Large intestine (tissue), 3 donors: Measurements from ENCODE around the gene PCDHGA2. TPM values are rescaled to one million over a fixed set of nuclear protein-coding genes. Genes with fewer than 3 reads are reported as not detected.
A peak's percentile ranks its signal among the peaks of the same experiment; 100 is the strongest.
"Not testable (repeated sequence)": the region's sequence is repeated elsewhere in the genome, so short reads cannot be mapped to it uniquely, and the experiment has no call there.

ENCODE experiments used
- DNase-seq, 2 donors: peaks; one replicate each; pipeline versions ENCODE4 v3.0.0 to v3.0.0-alpha.2; 2013
- H3K27ac ChIP-seq: one replicate; pipeline ENCODE4 v1.5.1; 2013; ENCODE audit warnings: low read length
- H3K27me3 ChIP-seq: 2 replicates; pipeline ENCODE4 v1.6.1; 2013; ENCODE audit warnings: low read length; ENCODE audit not compliant: control insufficient read depth, insufficient read depth
- H3K36me3 ChIP-seq: 2 replicates; pipeline ENCODE4 v1.6.1; 2013; ENCODE audit warnings: low read length; ENCODE audit not compliant: control insufficient read depth, insufficient read depth
- H3K4me1 ChIP-seq: one replicate; pipeline ENCODE4 v1.6.1; 2013; ENCODE audit warnings: low read length; ENCODE audit not compliant: control insufficient read depth, insufficient read depth
- H3K4me3 ChIP-seq: one replicate; pipeline ENCODE4 v1.5.1; 2013; ENCODE audit warnings: low read length
- H3K9me3 ChIP-seq: one replicate; pipeline ENCODE4 v1.6.1; 2013; ENCODE audit warnings: mild to moderate bottlenecking, low read depth, low read length, moderate library complexity; ENCODE audit not compliant: control insufficient read depth
- WGBS: methylation state at CpG from one replicate; pipeline ENCODE4 v1.1.5; 2013; ENCODE audit warnings: low lambda C conversion rate; ENCODE audit not compliant: insufficient coverage; 5-methylcytosine and 5-hydroxymethylcytosine counted together
- polyA plus RNA-seq: library from polyadenylated mRNA; unstranded; fragments of 120-200 nt; gene quantifications from one replicate; pipeline ENCODE4 v1.2.1, GENCODE V29; 2013

Gene PCDHGA2
- polyA plus RNA-seq, 1 donor, result 1.3 TPM

DNA sequence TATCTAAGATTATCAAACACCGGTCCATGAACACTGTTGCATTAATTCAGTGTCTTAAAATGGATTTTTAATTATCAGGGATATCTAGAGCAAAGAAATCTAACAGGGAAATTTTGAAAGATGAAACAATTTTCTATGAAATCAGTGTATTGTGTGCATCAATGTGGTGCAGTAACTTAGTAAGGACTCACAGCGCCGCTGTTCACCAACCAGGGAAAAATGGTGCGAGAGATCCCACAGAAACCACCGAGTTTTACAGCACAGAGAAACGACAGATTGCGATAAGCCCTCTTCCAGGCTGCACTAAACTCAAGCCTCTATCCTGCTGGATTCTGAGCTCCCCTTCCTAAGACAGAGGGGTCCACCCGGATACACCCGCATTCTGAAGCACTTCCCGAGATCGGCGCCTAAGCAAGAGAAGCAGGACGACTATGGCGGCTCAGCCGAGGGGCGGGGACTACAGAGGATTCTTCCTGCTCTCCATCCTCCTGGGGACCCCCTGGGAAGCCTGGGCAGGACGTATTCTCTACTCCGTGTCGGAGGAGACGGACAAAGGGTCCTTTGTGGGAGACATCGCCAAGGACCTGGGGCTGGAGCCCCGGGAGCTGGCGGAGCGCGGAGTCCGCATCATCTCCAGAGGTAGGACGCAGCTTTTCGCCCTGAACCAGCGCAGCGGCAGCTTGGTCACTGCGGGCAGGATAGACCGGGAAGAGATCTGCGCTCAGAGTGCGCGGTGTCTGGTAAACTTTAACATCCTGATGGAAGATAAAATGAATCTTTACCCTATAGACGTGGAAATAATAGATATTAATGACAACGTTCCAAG lies 44.1 kb downstream of the PCDHGA2 start, which contains the start of gene PCDHGA7:
PCDHGA7 (plus strand) TSS at position 274 of the 826 bp plus-strand sequence; CDS start at position 432, 158 bp downstream.
- no peak within 1 kb of the TSS for H3K27ac ChIP-seq
- no peaks in the 10 kb centered on the region for H3K36me3 ChIP-seq
- DNase-seq, result no peak
- H3K9me3 ChIP-seq, result peaks cover 27% of the 10 kb centered on the region
- H3K27me3 ChIP-seq, result peaks cover 24% of the 10 kb centered on the region
- H3K4me1 ChIP-seq, result no peaks in the 10 kb centered on the region
- WGBS, result 24% methylated on average over 3 of the region's 37 CpGs
- peak within 1 kb of the TSS; percentile 5 for H3K4me3 ChIP-seq

DNA sequence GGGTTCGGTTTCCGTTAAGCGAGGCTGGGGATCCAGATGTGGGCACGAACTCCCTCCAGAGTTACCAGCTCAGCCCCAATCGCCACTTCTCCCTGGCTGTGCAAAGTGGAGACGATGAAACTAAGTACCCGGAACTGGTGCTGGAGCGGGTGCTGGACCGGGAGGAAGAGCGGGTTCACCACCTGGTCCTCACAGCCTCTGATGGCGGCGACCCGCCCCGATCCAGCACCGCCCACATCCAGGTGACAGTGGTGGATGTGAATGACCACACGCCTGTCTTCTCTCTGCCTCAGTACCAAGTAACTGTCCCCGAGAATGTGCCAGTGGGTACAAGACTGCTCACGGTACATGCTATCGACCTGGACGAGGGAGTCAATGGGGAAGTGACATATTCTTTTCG lies 44.8 kb downstream of the PCDHGA2 start:
- no peak overlapping the region for H3K4me3 ChIP-seq
- WGBS, result no CpG with 5 or more reads among the region's 21 CpGs
- H3K27ac ChIP-seq, result no peak overlapping the region
- peaks cover 30% of the 10 kb centered on the region for H3K9me3 ChIP-seq
- no peak for DNase-seq
- H3K4me1 ChIP-seq, result no peaks in the 10 kb centered on the region
- H3K27me3 ChIP-seq, result peaks cover 27% of the 10 kb centered on the region
- H3K36me3 ChIP-seq, result no peaks in the 10 kb centered on the region

DNA sequence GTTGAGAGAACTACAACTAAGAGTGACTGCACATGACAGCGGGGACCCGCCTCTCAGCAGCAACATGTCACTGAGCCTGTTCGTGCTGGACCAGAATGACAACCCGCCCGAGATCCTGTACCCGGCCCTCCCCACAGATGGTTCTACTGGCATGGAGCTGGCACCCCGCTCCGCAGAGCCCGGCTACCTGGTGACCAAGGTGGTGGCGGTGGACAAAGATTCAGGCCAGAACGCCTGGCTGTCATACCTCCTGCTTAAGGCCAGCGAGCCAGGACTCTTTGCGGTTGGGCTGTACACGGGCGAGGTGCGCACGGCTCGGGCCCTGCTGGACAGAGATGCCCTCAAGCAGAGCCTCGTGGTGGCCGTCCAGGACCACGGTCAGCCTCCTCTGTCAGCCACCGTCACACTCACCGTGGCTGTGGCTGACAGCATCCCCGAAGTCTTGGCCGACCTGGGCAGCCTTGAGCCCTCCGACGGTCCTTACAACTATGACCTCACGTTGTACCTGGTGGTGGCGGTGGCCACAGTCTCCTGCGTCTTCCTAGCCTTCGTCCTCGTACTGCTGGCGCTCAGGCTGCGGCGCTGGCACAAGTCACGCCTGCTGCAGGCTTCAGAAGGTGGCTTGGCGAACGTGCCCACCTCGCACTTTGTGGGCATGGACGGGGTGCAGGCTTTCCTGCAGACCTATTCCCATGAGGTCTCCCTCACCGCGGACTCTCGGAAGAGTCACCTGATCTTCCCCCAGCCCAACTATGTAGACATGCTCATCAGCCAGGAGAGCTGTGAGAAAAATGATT lies 46.1 kb downstream of the PCDHGA2 start:
- Histone ChIP-seq H3K27ac (no peak overlapping the region), H3K4me3 (no peak overlapping the region), H3K36me3 (no peaks in the 10 kb centered on the region), H3K27me3 (peaks cover 38% of the 10 kb centered on the region), H3K9me3 (peaks cover 41% of the 10 kb centered on the region), H3K4me1 (no peaks in the 10 kb centered on the region)
- no peak for DNase-seq
- no CpG with 5 or more reads among the region's 43 CpGs for WGBS

DNA sequence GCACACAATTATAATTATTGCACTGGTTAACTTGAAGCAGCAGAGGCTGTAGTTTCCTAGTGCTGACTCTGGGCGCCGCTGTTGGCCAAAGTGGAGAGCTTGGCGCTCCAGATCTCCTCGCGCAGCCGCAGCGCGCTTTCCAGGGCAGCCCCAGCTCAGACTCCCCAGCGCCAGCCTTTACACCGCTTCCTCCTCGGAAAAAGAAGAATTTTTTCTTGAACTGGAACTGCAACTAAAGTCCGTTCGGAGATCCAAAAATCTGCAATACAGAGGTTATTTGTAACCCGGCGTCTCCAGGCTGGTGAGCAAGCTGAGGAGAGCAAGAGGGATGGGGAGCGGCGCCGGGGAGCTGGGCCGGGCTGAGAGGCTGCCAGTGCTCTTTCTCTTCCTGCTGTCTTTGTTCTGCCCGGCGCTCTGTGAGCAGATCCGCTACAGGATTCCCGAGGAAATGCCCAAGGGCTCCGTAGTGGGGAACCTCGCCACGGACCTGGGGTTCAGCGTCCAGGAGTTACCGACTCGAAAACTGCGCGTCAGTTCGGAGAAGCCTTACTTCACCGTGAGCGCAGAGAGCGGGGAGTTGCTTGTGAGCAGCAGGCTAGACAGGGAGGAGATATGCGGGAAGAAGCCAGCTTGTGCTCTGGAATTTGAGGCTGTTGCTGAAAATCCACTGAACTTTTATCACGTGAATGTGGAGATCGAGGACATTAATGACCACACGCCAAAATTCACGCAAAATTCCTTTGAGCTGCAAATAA lies 49.2 kb downstream of the PCDHGA2 start, which contains the start of gene PCDHGB4:
PCDHGB4 (plus strand) TSS at position 142 of the 755 bp plus-strand sequence; CDS start at position 329, 187 bp downstream.
- peaks cover 42% of the 10 kb centered on the region for H3K27me3 ChIP-seq
- not testable (repeated sequence) for H3K4me1 ChIP-seq, H3K4me3 ChIP-seq, DNase-seq, H3K36me3 ChIP-seq, H3K27ac ChIP-seq
- H3K9me3 ChIP-seq, result peaks cover 46% of the 10 kb centered on the region
- no CpG with 5 or more reads among the region's 40 CpGs for WGBS

DNA sequence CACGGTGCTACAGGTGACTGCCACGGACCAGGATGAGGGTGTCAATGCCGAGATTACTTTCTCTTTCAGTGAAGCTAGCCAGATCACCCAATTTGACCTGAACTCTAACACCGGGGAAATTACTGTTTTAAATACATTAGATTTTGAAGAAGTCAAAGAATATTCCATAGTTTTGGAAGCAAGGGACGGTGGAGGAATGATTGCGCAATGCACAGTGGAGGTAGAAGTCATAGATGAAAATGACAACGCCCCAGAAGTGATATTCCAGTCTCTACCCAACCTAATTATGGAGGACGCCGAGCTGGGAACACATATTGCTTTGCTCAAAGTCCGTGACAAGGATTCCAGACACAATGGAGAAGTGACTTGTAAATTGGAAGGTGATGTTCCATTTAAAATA lies 50.1 kb downstream of the PCDHGA2 start:
- WGBS, result 42% methylated on average over 3 of the region's 10 CpGs
- Histone ChIP-seq H3K27ac (no peak overlapping the region), H3K27me3 (peaks cover 42% of the 10 kb centered on the region), H3K4me3 (no peak overlapping the region), H3K36me3 (no peaks in the 10 kb centered on the region), H3K9me3 (peaks cover 48% of the 10 kb centered on the region), H3K4me1 (no peaks in the 10 kb centered on the region)
- no peak for DNase-seq

DNA sequence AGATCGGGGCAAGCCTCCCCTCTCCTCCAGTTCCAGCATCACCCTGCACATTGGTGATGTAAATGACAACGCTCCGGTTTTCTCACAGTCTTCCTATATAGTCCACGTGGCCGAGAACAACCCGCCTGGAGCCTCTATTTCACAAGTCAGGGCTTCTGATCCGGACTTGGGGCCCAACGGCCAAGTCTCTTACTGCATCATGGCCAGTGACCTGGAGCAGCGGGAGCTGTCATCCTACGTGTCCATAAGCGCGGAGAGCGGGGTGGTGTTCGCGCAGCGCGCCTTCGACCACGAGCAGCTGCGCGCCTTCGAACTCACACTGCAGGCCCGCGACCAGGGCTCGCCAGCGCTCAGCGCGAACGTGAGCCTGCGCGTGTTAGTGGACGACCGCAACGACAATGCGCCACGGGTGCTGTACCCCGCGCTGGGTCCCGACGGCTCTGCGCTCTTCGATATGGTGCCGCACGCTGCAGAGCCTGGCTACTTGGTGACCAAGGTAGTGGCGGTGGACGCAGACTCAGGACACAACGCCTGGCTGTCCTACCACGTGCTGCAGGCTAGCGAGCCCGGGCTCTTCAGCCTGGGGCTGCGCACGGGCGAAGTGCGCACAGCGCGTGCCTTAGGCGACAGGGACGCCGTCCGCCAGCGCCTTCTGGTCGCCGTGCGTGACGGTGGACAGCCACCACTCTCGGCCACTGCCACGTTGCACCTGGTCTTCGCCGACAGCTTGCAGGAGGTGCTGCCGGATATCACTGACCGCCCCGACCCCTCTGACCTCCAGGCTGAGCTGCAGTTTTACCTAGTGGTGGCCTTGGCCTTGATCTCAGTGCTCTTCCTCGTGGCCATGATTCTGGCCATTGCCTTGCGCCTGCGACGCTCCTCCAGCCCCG lies 50.8 kb downstream of the PCDHGA2 start:
- H3K4me3 ChIP-seq, result no peak overlapping the region
- no peaks in the 10 kb centered on the region for H3K36me3 ChIP-seq
- WGBS, result no CpG with 5 or more reads among the region's 77 CpGs
- H3K27ac ChIP-seq, result no peak overlapping the region
- H3K9me3 ChIP-seq, result peaks cover 52% of the 10 kb centered on the region
- H3K4me1 ChIP-seq, result no peaks in the 10 kb centered on the region
- peaks cover 43% of the 10 kb centered on the region for H3K27me3 ChIP-seq
- no peak for DNase-seq

DNA sequence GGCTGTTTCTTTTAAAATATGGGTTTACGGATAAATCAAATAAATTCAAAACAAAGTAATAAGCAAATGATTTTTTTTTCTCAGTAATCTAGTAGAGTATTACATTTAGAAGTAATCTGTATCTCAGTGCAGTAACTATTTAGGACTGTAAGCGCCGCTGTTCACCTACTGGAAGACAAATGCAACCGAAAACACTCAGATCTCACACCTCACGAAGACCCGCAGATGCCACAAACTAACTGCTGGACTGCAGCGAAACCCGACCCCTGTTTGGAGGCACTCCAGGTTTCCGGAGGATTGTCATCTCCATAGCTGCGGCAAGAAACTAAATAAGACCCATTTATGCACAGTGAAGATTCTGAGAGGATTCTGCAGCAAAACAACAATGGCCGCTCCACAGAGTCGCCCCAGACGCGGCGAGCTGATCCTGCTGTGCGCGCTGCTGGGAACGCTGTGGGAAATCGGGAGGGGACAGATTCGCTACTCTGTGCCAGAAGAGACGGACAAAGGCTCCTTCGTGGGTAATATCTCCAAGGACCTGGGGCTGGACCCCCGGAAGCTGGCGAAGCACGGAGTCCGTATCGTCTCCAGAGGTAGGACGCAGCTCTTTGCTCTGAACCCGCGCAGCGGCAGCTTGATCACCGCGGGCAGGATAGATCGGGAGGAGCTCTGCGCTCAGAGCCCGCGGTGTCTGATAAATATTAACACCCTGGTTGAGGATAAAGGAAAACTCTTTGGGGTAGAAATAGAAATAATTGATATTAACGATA lies 54.1 kb downstream of the PCDHGA2 start, which contains the start of gene PCDHGA8:
PCDHGA8 (plus strand) TSS at position 205 of the 770 bp plus-strand sequence; CDS start at position 386, 181 bp downstream.
- Histone ChIP-seq H3K27ac (no peak within 1 kb of the TSS), H3K27me3 (peaks cover 41% of the 10 kb centered on the region), H3K4me3 (no peak within 1 kb of the TSS), H3K9me3 (peaks cover 56% of the 10 kb centered on the region), H3K4me1 (no peaks in the 10 kb centered on the region), H3K36me3 (no peaks in the 10 kb centered on the region)
- WGBS, result 36% methylated on average over 2 of the region's 38 CpGs
- no peak for DNase-seq
